ENCODE results near the gene HLA-DOB.

DNA sequence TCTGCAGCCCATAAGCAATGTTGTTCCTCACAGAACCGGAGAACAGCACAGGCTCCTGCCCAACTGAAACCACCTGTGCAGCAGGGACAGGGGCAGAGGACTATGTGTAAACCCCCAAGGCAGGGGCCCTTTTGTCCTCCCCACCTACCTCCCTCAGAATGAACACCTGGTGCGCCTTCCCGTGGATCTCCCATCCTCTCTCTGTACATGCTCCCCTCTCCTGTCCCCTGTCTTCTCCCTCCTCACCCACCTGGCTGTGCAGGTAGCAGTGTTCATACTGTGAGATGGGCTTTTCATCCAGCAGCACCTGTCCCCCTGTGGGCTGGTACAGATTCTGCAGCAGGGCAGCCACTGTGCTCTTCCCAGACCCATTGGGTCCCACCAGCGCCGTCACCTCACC, 13.2 kb upstream of the HLA-DOB start:
- TF ChIP-seq POLR2AphosphoS5 (IDR thresholded peaks at IDR 0.05) (no peak), CTCF (IDR thresholded peaks at IDR 0.05 in 8 of 11, conservative IDR thresholded peaks at IDR 0.05 in 3 of 11) (no peak), POLR2A (IDR thresholded peaks at IDR 0.05) (no peak)

Data from spleen (tissue), 7 donors.